ENCODE results near the gene RETN.

DNA sequence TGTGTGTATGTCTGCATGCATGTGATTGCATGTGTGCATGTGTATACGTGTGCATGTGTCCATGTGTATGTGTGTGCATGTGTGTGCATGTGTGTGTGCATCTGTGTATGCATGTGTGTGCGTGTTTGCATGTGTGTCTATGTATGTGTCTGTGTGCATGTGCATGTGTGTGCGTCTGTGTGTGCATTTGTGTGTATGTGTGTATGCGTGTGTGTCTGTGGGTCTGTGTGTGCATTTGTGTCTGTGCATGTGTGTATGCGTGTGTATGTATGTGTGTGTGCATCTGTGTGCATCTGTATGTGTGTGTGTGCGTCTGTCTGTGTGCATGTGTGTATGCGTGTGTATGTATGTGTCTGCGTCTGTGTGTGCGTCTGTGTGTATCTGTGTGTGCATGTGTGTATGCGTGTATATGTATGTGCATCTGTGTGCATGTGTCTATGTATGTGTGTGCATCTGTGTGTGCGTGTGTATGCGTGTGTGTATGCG lies 28.9 kb upstream of the RETN start:
- TF ChIP-seq POLR2A (IDR thresholded peaks at IDR 0.05; ENCODE audit: low read length) (no peak), REST (IDR thresholded peaks at IDR 0.05) (no peak), RNF2 (IDR thresholded peaks at IDR 0.05; ENCODE audit: borderline replicate concordance, low read depth) (no peak), CTCF (IDR thresholded peaks at IDR 0.05) (no peak), JUNB (IDR thresholded peaks at IDR 0.05) (no peak), USF2 (IDR thresholded peaks at IDR 0.05) (no peak), ELK1 (IDR thresholded peaks at IDR 0.05; ENCODE audit: low read depth, low read length) (no peak), KDM5A (IDR thresholded peaks at IDR 0.05) (no peak)
- TF ChIP-seq, protein P1, sequence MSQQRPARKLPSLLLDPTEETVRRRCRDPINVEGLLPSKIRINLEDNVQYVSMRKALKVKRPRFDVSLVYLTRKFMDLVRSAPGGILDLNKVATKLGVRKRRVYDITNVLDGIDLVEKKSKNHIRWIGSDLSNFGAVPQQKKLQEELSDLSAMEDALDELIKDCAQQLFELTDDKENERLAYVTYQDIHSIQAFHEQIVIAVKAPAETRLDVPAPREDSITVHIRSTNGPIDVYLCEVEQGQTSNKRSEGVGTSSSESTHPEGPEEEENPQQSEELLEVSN (IDR thresholded peaks at IDR 0.05; ENCODE audit: borderline replicate concordance, low read depth): no peak
- TF ChIP-seq, protein P2, sequence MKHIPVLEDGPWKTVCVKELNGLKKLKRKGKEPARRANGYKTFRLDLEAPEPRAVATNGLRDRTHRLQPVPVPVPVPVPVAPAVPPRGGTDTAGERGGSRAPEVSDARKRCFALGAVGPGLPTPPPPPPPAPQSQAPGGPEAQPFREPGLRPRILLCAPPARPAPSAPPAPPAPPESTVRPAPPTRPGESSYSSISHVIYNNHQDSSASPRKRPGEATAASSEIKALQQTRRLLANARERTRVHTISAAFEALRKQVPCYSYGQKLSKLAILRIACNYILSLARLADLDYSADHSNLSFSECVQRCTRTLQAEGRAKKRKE (CRISPR knock-in tag; IDR thresholded peaks at IDR 0.05; ENCODE audit: low read depth): no peak
